ENCODE results near the gene UCN2.

Gene UCN2

GRCh38 chr3:48563382-48563918 is at the start of gene UCN2:
UCN2 (minus strand) TSS chr3:48563781; CDS start chr3:48563124, 657 bp downstream.
- DNase-seq (ENCODE audit: low read depth in 2 of 2) = no peak

- no peak for DNase-seq (ENCODE audit: low read depth in 2 of 2)
Observed at GRCh38 chr3:48612309-48612708, 48.7 kb upstream of the UCN2 start.

GRCh38 chr3:48609088-48610005 is 45.8 kb upstream of the UCN2 start, which contains the start of gene UQCRC1:
UQCRC1 (minus strand) TSS chr3:48609646; CDS start chr3:48609620, 26 bp downstream.
- DNase-seq (ENCODE audit: low read depth in 2 of 2) = peak; percentile 86 to 87

GRCh38 chr3:48607519-48607918 is 43.9 kb upstream of the UCN2 start:
- no peak for DNase-seq (ENCODE audit: low read depth in 2 of 2)

GRCh38 chr3:48601622-48601994 is 38.0 kb upstream of the UCN2 start:
- no peak for DNase-seq (ENCODE audit: low read depth in 2 of 2)

GRCh38 chr3:48600711-48601621 is 37.4 kb upstream of the UCN2 start:
- DNase-seq (ENCODE audit: low read depth in 2 of 2) = no peak

GRCh38 chr3:48599509-48600285 is 36.1 kb upstream of the UCN2 start:
- no peak for DNase-seq (ENCODE audit: low read depth in 2 of 2)

GRCh38 chr3:48599077-48599501 is 35.5 kb upstream of the UCN2 start:
- DNase-seq (ENCODE audit: low read depth in 2 of 2) = no peak

GRCh38 chr3:48598323-48599076 is 34.9 kb upstream of the UCN2 start:
- DNase-seq (ENCODE audit: low read depth in 2 of 2) = no peak

- no peak for DNase-seq (ENCODE audit: low read depth in 2 of 2)
Observed at GRCh38 chr3:48597408-48597800, 33.8 kb upstream of the UCN2 start.

- DNase-seq (ENCODE audit: low read depth in 2 of 2) = no peak
Observed at GRCh38 chr3:48596676-48597407, 33.3 kb upstream of the UCN2 start.

GRCh38 chr3:48596157-48596556 is 32.6 kb upstream of the UCN2 start:
- DNase-seq (ENCODE audit: low read depth in 2 of 2) = no peak

- no peak for DNase-seq (ENCODE audit: low read depth in 2 of 2)
Observed at GRCh38 chr3:48595526-48596121, 32.0 kb upstream of the UCN2 start.

- no peak for DNase-seq (ENCODE audit: low read depth in 2 of 2)
Observed at GRCh38 chr3:48595075-48595525, 31.5 kb upstream of the UCN2 start, which contains the start of gene COL7A1. COL7A1 (minus strand) TSS chr3:48595329; CDS start chr3:48595159, 170 bp downstream.

GRCh38 chr3:48594417-48595049 is 31.0 kb upstream of the UCN2 start:
- no peak for DNase-seq (ENCODE audit: low read depth in 2 of 2)

- DNase-seq (ENCODE audit: low read depth in 2 of 2) = no peak
Observed at GRCh38 chr3:48593337-48593736, 29.8 kb upstream of the UCN2 start.

- DNase-seq (ENCODE audit: low read depth in 2 of 2) = no peak
Observed at GRCh38 chr3:48592519-48593087, 29.0 kb upstream of the UCN2 start.

GRCh38 chr3:48591886-48592518 is 28.4 kb upstream of the UCN2 start:
- DNase-seq (ENCODE audit: low read depth in 2 of 2) = no peak
